SK-N-SH (cell line): ENCODE results near the gene MRPS2. TPM values are rescaled to one million over a fixed set of nuclear protein-coding genes. Genes with fewer than 3 reads are reported as not detected.

Experiments
- CTCF ChIA-PET: fragments of 300-600, 350-600 bp; formaldehyde crosslinking; extraction: SDS; loops from one replicate; lab custom pipeline; 2021; lab: Yijun Ruan, JAX
- POLR2A ChIA-PET: fragments of 350-600 bp; sonication (Branson Sonifier 250); formaldehyde crosslinking; extraction: SDS; loops from one replicate; lab custom pipeline; 2020; ENCODE audit warnings: antibody characterized with exemption, inconsistent platforms; lab: Yijun Ruan, JAX
- DNase-seq: peaks from one replicate; pipeline ENCODE4 v3.0.0; 2012
- H2AFZ ChIP-seq: fragments of 200-600 bp; sonication (generic); 2 replicates; pipeline ENCODE4 v1.8.1; 2016; ENCODE audit warnings: antibody characterized with exemption, mild to moderate bottlenecking, low read depth
- H3F3A ChIP-seq: fragments of 200-600 bp; sonication (generic); replicated peaks from 2 replicates; pipeline ENCODE3; 2016; ENCODE audit warnings: antibody characterized with exemption, mild to moderate bottlenecking; ENCODE audit not compliant: insufficient read depth
- H3K27ac ChIP-seq, 2 experiments: fragments of 200-500 bp in 1 of 2; fragments of 200-600 bp in 1 of 2; sonication (Bioruptor generic) in 1 of 2; sonication (generic), shearing (Covaris generic) in 1 of 2; 2 replicates each; pipeline versions ENCODE4 v1.5.1 to v1.6.1; 2014 to 2016; ENCODE audit warnings: low read depth in 2 of 2, inconsistent platforms in 1 of 2, low read length in 1 of 2, mild to moderate bottlenecking in 1 of 2, mixed read lengths in 1 of 2
- H3K27me3 ChIP-seq: fragments of 200-600 bp; sonication (generic), shearing (Covaris generic); 2 replicates; pipeline ENCODE4 v1.6.1; 2016; ENCODE audit warnings: mixed run types; ENCODE audit not compliant: insufficient read depth
- H3K36me3 ChIP-seq, 2 experiments: fragments of 200-500 bp in 1 of 2; fragments of 200-600 bp in 1 of 2; sonication (Bioruptor generic) in 1 of 2; sonication (generic) in 1 of 2; replicated peaks in 1 of 2; 2 replicates each; pipeline versions ENCODE3 to v1.5.1; 2014 to 2016; ENCODE audit warnings: low read length in 1 of 2, mild to moderate bottlenecking in 1 of 2; ENCODE audit not compliant: insufficient read depth in 2 of 2, control insufficient read depth in 1 of 2
- H3K4me1 ChIP-seq, 2 experiments: fragments of 200-500 bp in 1 of 2; fragments of 200-600 bp in 1 of 2; sonication (Bioruptor generic) in 1 of 2; sonication (generic), shearing (Covaris generic) in 1 of 2; 2 replicates each; pipeline versions ENCODE4 v1.5.1 to v1.6.1; 2014 to 2016; ENCODE audit warnings: low read depth in 1 of 2, low read length in 1 of 2, mixed run types in 1 of 2; ENCODE audit not compliant: insufficient read depth in 2 of 2, control insufficient read depth in 1 of 2
- H3K4me2 ChIP-seq: fragments of 200-600 bp; sonication (generic), shearing (Covaris generic); 2 replicates; pipeline ENCODE4 v1.6.1; 2017; ENCODE audit warnings: mixed run types
- H3K4me3 ChIP-seq, 2 experiments: fragments of 200-500 bp in 1 of 2; fragments of 200-600 bp in 1 of 2; sonication (Bioruptor generic) in 1 of 2; sonication (generic), shearing (Covaris generic) in 1 of 2; 2 replicates each; pipeline versions ENCODE4 v1.5.1 to v1.8.1; 2014 to 2016; ENCODE audit warnings: low read depth in 2 of 2, inconsistent platforms in 1 of 2, low read length in 1 of 2, mild to moderate bottlenecking in 1 of 2, mixed read lengths in 1 of 2, moderate library complexity in 1 of 2
- H3K79me2 ChIP-seq: fragments of 200-600 bp; sonication (generic); 2 replicates; pipeline ENCODE4 v1.8.1; 2017; ENCODE audit warnings: mild to moderate bottlenecking; ENCODE audit not compliant: insufficient read depth
- H3K9ac ChIP-seq: fragments of 200-600 bp; sonication (generic); 2 replicates; pipeline ENCODE4 v1.6.1; 2017; ENCODE audit warnings: mixed run types
- H3K9me2 ChIP-seq: fragments of 200-600 bp; sonication (generic); 2 replicates; pipeline ENCODE4 v1.6.1; 2017; ENCODE audit warnings: mixed run types
- H3K9me3 ChIP-seq: fragments of 200-600 bp; sonication (generic); 2 replicates; pipeline ENCODE4 v1.6.1; 2017; ENCODE audit warnings: mixed run types, mild to moderate bottlenecking, moderate library complexity
- H4K20me1 ChIP-seq: fragments of 200-600 bp; sonication (generic); 2 replicates; pipeline ENCODE4 v1.6.1; 2017; ENCODE audit warnings: mild to moderate bottlenecking, mixed run types; ENCODE audit not compliant: insufficient read depth
- CHD2 ChIP-seq: fragments of 150-350 bp; IDR thresholded peaks from 2 replicates; pipeline ENCODE4 v1.6.1; 2018; ENCODE audit warnings: low read length; ENCODE audit not compliant: partially characterized antibody
- EP300 ChIP-seq, 2 experiments: IDR thresholded peaks; 2 replicates each; pipeline versions ENCODE4 v1.4.0 to v1.6.1; 2012; ENCODE audit warnings: borderline replicate concordance in 1 of 2, low read depth in 1 of 2, low read length in 1 of 2
- FOSL2 ChIP-seq: IDR thresholded peaks from 2 replicates; pipeline ENCODE4 v1.4.0; 2012; ENCODE audit warnings: low read depth, mild to moderate bottlenecking, moderate library complexity, borderline replicate concordance
- FOXJ3 ChIP-seq: sonication (generic); formaldehyde crosslinking; IDR thresholded peaks from 2 replicates; pipeline ENCODE4 v1.5.1; 2020; ENCODE audit warnings: mild to moderate bottlenecking, missing genetic modification reagents
- GABPA ChIP-seq: IDR thresholded peaks from 2 replicates; pipeline ENCODE4 v1.4.0; 2012; ENCODE audit warnings: low read depth, mild to moderate bottlenecking
- GATA2 ChIP-seq: sonication (generic); formaldehyde crosslinking; IDR thresholded peaks from 2 replicates; pipeline ENCODE4 v1.5.0; 2020; ENCODE audit warnings: mild to moderate bottlenecking, missing genetic modification reagents
- MXI1 ChIP-seq: IDR thresholded peaks from 2 replicates; pipeline ENCODE4 v1.6.1; 2012; ENCODE audit warnings: mild to moderate bottlenecking, low read depth, low read length, improper control_type of control experiment
- NRF1 ChIP-seq: IDR thresholded peaks from 2 replicates; pipeline ENCODE4 v1.6.1; 2012; ENCODE audit warnings: low read depth, mild to moderate bottlenecking, low read length
- POLR2AphosphoS5 ChIP-seq: IDR thresholded peaks from 2 replicates; pipeline ENCODE4 v1.6.1; 2012; ENCODE audit warnings: low read depth, low read length
- RAD21 ChIP-seq: IDR thresholded peaks from 2 replicates; pipeline ENCODE4 v1.6.1; 2012; ENCODE audit warnings: mild to moderate bottlenecking, low read length
- RCOR1 ChIP-seq: fragments of 150-350 bp; IDR thresholded peaks from 2 replicates; pipeline ENCODE4 v1.6.1; 2017; ENCODE audit warnings: antibody characterized with exemption, low read length
- RFX5 ChIP-seq: IDR thresholded peaks from 2 replicates; pipeline ENCODE4 v1.6.1; 2012; ENCODE audit warnings: mild to moderate bottlenecking, improper control_type of control experiment, low read length
- TCF12 ChIP-seq: IDR thresholded peaks from 2 replicates; pipeline ENCODE4 v1.4.0; 2012
- YY1 ChIP-seq: IDR thresholded peaks from 2 replicates; pipeline ENCODE4 v1.4.0; 2012; ENCODE audit warnings: low read depth, mild to moderate bottlenecking
- WGBS: methylation state at CpG from one replicate; pipeline ENCODE4 v1.1.6; 2017; ENCODE audit warnings: low lambda C conversion rate; 5-methylcytosine and 5-hydroxymethylcytosine counted together
- polyA plus RNA-seq, 3 experiments: library from polyadenylated mRNA; depleted of rRNA; stranded (reverse); fragments of >200 nt; gene quantifications; 2 replicates each; pipeline ENCODE4 v1.2.3, GENCODE V29; 2012
- TF ChIP-seq, protein P1 (sequence below): IDR thresholded peaks from 2 replicates; pipeline ENCODE4; 2012
- TF ChIP-seq, protein P2 (sequence below): fragments of 200-600 bp; sonication (generic); IDR thresholded peaks from 2 replicates; pipeline ENCODE4 v1.6.1; 2017; ENCODE audit warnings: antibody characterized with exemption, mild to moderate bottlenecking, moderate library complexity
- TF ChIP-seq, protein P3 (sequence below): IDR thresholded peaks from 2 replicates; pipeline ENCODE4 v1.4.0; 2012; ENCODE audit warnings: low read depth

Gene MRPS2
- polyA plus RNA-seq, 1 of the 3 experiments (the other 2 are of a cell fraction) = 113 TPM

DNA sequence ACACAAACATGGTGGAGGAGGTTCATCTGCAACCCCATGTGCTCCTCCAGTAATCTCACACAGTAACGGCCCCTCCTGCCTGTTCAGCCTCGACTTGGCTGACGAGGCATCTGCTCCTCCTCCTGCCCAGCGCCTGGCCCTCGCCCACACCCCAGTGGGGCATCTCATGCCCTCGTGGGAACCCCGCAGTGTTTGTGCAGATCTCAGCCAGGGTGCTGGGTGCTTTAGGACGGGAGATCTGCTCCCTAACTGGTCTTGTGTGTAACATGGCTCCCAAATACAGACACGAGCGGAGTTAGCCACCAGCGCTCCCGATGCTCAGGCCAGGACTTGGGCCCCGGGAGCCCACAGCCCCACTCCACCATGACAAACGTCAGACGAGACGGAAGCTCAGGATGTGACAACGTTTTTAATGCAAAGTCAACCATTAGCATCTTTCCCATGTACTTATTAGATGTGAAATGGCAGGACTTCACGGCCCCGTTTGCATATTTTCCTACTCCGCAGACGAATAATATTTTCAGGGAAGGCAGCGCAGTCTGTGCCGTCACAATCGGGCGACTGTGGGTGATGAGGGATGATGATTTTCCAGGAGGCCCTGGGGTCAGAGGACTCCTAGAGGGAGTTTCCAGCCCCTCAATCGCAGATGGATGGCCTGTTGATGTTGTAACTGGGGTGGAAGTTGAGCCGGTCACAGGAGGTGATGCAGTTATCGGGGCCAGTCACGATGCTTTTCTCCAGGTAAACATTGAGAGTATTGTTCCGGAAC lies 5.5 kb upstream of the MRPS2 start:
- no peaks in the 10 kb centered on the region for H3K9me3 ChIP-seq
- no peaks in the 10 kb centered on the region for H3K27me3 ChIP-seq
- H3F3A ChIP-seq = no peaks in the 10 kb centered on the region
- no peak for TF ChIP-seq GATA2
- no peak overlapping the region for H2AFZ ChIP-seq
- no peak overlapping the region for H3K4me2 ChIP-seq
- peaks cover 0 to 6% of the 10 kb centered on the region in 2 experiments; a peak in 1 of 4 replicates for H3K4me1 ChIP-seq
- no peak overlapping the region for H3K4me3 ChIP-seq
- ChIA-PET CTCF (interaction anchor here (0.6 kb wide), 1 partner anchor 9 kb away, joined by 4 read pairs; no protein-coding TSS in a partner anchor), POLR2A (no interaction called here)
- no peak overlapping the region for H3K9ac ChIP-seq
- no peak overlapping the region for H3K27ac ChIP-seq
- no peaks in the 10 kb centered on the region for H3K9me2 ChIP-seq
- no peak for DNase-seq
- WGBS = 88% methylated on average over 29 of the region's 30 CpGs
- peaks cover 0 to 2% of the 10 kb centered on the region in 2 experiments for H3K36me3 ChIP-seq
- no peaks in the 10 kb centered on the region for H3K79me2 ChIP-seq
- no peaks in the 10 kb centered on the region for H4K20me1 ChIP-seq

DNA sequence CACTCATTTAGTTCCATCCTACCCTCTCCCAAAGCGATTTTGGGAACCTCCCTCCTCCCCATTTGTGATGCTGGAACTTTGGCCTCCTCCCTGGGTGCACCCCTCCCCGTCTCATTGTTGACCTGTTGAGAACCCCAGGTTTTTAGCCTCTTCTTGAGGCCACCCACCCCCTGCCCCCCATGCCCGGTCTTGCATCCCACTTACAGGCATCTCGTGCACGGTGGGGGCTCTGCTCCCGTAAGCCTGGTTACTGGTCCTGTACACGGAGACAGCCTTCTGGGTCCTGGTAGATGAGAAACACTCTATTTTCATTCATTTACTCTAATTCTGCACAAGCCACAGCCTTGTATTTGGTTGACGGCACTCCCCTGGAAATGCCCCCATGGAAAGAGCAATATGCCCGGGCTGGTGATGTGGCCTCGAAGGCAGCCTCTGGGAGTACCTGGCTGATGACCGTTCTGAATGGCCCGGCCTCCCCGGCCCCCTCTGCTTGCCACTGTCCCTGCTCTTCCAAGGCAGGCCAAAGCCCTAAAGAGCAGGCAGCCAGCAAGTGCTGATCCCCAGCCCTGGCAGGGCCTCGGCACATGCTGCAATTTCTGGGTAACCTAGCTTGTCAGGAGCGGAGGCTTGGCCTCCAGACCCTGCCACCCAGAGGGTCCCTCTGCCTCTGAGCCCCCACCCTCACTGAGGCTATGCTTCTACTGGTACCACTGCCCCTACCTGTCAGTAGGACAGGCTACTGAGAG lies 1.9 kb upstream of the MRPS2 start:
- 0 out of 2 replicates have a peak, but pooled peaks cover 7% of the 10 kb centered on the region for H4K20me1 ChIP-seq
- H3K9me3 ChIP-seq = no peaks in the 10 kb centered on the region
- H2AFZ ChIP-seq = no peak overlapping the region
- H3K4me2 ChIP-seq = peak overlapping the region; percentile 100; the same call in 1 of the 2 replicates
- peak overlapping the region in 1 of 2 experiments; percentile 95; a peak in 2 of 4 replicates for H3K4me3 ChIP-seq
- 87% methylated on average over 14 of the region's 15 CpGs for WGBS
- H3F3A ChIP-seq = no peaks in the 10 kb centered on the region
- peaks cover 0 to 18% of the 10 kb centered on the region in 2 experiments for H3K36me3 ChIP-seq
- H3K4me1 ChIP-seq = peaks cover 6 to 19% of the 10 kb centered on the region in 2 experiments; a peak in 3 of 4 replicates
- TF ChIP-seq TCF12 (no peak), GATA2 (no peak), RAD21 (no peak), MXI1 (no peak), NRF1 (no peak), RCOR1 (no peak), FOXJ3 (CRISPR knock-in tag) (no peak), EP300 (IDR thresholded peaks at IDR 0.05; ENCODE audit: borderline replicate concordance in 1 of 2, low read depth in 1 of 2, low read length in 1 of 2) (no peak), YY1 (no peak), POLR2AphosphoS5 (no peak), RFX5 (no peak), FOSL2 (no peak), CHD2 (no peak), GABPA (no peak)
- TF ChIP-seq, protein P1, sequence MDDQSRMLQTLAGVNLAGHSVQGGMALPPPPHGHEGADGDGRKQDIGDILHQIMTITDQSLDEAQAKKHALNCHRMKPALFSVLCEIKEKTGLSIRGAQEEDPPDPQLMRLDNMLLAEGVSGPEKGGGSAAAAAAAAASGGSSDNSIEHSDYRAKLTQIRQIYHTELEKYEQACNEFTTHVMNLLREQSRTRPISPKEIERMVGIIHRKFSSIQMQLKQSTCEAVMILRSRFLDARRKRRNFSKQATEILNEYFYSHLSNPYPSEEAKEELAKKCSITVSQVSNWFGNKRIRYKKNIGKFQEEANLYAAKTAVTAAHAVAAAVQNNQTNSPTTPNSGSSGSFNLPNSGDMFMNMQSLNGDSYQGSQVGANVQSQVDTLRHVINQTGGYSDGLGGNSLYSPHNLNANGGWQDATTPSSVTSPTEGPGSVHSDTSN = no peak
- TF ChIP-seq, protein P2, sequence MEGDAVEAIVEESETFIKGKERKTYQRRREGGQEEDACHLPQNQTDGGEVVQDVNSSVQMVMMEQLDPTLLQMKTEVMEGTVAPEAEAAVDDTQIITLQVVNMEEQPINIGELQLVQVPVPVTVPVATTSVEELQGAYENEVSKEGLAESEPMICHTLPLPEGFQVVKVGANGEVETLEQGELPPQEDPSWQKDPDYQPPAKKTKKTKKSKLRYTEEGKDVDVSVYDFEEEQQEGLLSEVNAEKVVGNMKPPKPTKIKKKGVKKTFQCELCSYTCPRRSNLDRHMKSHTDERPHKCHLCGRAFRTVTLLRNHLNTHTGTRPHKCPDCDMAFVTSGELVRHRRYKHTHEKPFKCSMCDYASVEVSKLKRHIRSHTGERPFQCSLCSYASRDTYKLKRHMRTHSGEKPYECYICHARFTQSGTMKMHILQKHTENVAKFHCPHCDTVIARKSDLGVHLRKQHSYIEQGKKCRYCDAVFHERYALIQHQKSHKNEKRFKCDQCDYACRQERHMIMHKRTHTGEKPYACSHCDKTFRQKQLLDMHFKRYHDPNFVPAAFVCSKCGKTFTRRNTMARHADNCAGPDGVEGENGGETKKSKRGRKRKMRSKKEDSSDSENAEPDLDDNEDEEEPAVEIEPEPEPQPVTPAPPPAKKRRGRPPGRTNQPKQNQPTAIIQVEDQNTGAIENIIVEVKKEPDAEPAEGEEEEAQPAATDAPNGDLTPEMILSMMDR = no peak
- TF ChIP-seq, protein P3, sequence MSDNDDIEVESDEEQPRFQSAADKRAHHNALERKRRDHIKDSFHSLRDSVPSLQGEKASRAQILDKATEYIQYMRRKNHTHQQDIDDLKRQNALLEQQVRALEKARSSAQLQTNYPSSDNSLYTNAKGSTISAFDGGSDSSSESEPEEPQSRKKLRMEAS = no peak
- DNase-seq = peak; percentile 3
- no peak overlapping the region for H3K27ac ChIP-seq
- H3K79me2 ChIP-seq = peaks cover 19% of the 10 kb centered on the region
- no peaks in the 10 kb centered on the region for H3K27me3 ChIP-seq
- no peaks in the 10 kb centered on the region for H3K9me2 ChIP-seq
- no peak overlapping the region for H3K9ac ChIP-seq
- ChIA-PET CTCF (interaction anchor here (1.7 to 3.9 kb wide), 4 partner anchors 9 to 20 kb away, joined by 6 to 23 read pairs (median 11); no protein-coding TSS in a partner anchor), POLR2A (interaction anchor here (2.0 kb wide), 1 partner anchor 18 kb away, joined by 9 read pairs; no protein-coding TSS in a partner anchor)
